ENCODE results near the gene DUSP10. TPM values are rescaled to one million over a fixed set of nuclear protein-coding genes. Genes with fewer than 3 reads are reported as not detected.

The DUSP10 gene
- total RNA-seq, 6 experiments from 2014 or later, result 30.5 to 48.9 (median 43.8) TPM

DNA sequence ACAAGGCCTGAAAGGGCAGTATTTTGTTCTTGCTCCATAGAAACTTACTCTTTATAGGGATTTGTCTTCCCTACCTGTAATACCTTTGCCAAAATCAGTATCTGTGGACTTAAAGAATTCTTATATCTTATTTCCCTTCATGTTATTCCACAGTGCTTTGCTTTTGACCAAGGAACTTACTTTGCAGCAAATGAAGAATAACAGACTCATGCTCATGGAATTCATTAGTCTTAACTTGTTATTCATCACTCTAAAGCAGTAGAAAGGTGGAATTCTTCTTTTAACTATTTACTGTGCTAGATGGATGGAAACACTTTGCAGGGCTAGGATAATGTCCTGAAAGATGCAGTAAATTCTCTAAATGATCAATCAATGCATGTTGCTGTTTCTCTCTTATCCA, 45.9 kb downstream of the DUSP10 start:
- Mint-ChIP-seq H3K4me3 (no peak overlapping the region), H3K27me3 (ENCODE audit: insufficient read depth) (peaks cover 3% of the 10 kb centered on the region; the same call in 1 of the 2 replicates), H3K27ac (peak overlapping the region; percentile 73), H3K4me1 (ENCODE audit: low read depth) (peaks cover 74% of the 10 kb centered on the region), H3K36me3 (ENCODE audit: low read depth) (peaks cover 27% of the 10 kb centered on the region), H3K9me3 (peaks cover 8% of the 10 kb centered on the region)
- TF ChIP-seq CTCF (IDR thresholded peaks at IDR 0.05), result no peak
- DNase-seq, result peak; percentile 44

- no peak for TF ChIP-seq CTCF (IDR thresholded peaks at IDR 0.05)
- Mint-ChIP-seq H3K4me1 (ENCODE audit: low read depth) (peaks cover 67% of the 10 kb centered on the region), H3K27me3 (ENCODE audit: insufficient read depth) (peaks cover 3% of the 10 kb centered on the region; the same call in 1 of the 2 replicates), H3K4me3 (no peak overlapping the region), H3K27ac (peak overlapping the region; percentile 73), H3K9me3 (peaks cover 8% of the 10 kb centered on the region), H3K36me3 (ENCODE audit: low read depth) (peaks cover 27% of the 10 kb centered on the region)
- no peak for DNase-seq
Measured at GRCh38 chr1:221695301-221695700, 46.6 kb downstream of the DUSP10 start.

- no peak for TF ChIP-seq CTCF (IDR thresholded peaks at IDR 0.05)
- peaks cover 8% of the 10 kb centered on the region for H3K9me3 Mint-ChIP-seq
- H3K4me3 Mint-ChIP-seq, result no peak overlapping the region
- H3K27ac Mint-ChIP-seq, result no peak overlapping the region
- H3K27me3 Mint-ChIP-seq (ENCODE audit: insufficient read depth), result peaks cover 3% of the 10 kb centered on the region; the same call in 1 of the 2 replicates
- H3K36me3 Mint-ChIP-seq (ENCODE audit: low read depth), result peaks cover 25% of the 10 kb centered on the region
- DNase-seq, result no peak
- peaks cover 55% of the 10 kb centered on the region for H3K4me1 Mint-ChIP-seq (ENCODE audit: low read depth)
Measured at GRCh38 chr1:221694109-221694508, 47.8 kb downstream of the DUSP10 start.

DNA sequence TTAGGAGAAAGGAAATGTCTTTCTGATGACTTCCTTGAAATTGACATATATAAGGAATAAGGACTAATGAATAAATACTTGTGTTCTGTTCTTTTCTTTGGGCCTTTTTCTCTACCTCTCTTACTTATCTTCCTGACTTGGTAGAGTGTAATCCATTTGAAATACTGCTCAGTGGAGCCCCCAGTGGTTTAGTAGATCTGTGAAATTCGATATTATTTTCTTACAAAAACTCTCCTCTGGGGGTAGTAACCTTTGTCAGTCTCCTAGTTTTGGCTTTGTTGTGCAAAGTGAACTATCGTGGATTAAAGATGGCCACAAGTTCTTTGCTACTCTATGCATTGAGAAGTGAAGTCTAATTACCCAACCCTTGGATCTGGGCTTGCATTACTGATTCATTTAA, 48.8 kb downstream of the DUSP10 start:
- H3K9me3 Mint-ChIP-seq, result peaks cover 8% of the 10 kb centered on the region
- H3K27ac Mint-ChIP-seq, result no peak overlapping the region
- H3K4me1 Mint-ChIP-seq (ENCODE audit: low read depth), result peaks cover 48% of the 10 kb centered on the region
- H3K4me3 Mint-ChIP-seq, result no peak overlapping the region
- DNase-seq, result no peak
- H3K36me3 Mint-ChIP-seq (ENCODE audit: low read depth), result peaks cover 15% of the 10 kb centered on the region
- peaks cover 3% of the 10 kb centered on the region; the same call in 1 of the 2 replicates for H3K27me3 Mint-ChIP-seq (ENCODE audit: insufficient read depth)
- peak; percentile 51 for TF ChIP-seq CTCF (IDR thresholded peaks at IDR 0.05)

- Mint-ChIP-seq H3K4me1 (ENCODE audit: low read depth) (peaks cover 44% of the 10 kb centered on the region), H3K27ac (no peak overlapping the region), H3K27me3 (ENCODE audit: insufficient read depth) (peaks cover 1% of the 10 kb centered on the region; the same call in 1 of the 2 replicates), H3K9me3 (peaks cover 8% of the 10 kb centered on the region), H3K36me3 (ENCODE audit: low read depth) (peaks cover 11% of the 10 kb centered on the region), H3K4me3 (no peak overlapping the region)
- no peak for DNase-seq
- TF ChIP-seq CTCF (IDR thresholded peaks at IDR 0.05), result no peak
Measured at GRCh38 chr1:221692643-221693042, 49.2 kb downstream of the DUSP10 start.

GRCh38 chr1:221691261-221691660, 50.6 kb downstream of the DUSP10 start:
- Mint-ChIP-seq H3K4me3 (no peak overlapping the region), H3K36me3 (ENCODE audit: low read depth) (peaks cover 6% of the 10 kb centered on the region), H3K9me3 (peaks cover 8% of the 10 kb centered on the region), H3K4me1 (ENCODE audit: low read depth) (peaks cover 30% of the 10 kb centered on the region), H3K27ac (no peak overlapping the region), H3K27me3 (ENCODE audit: insufficient read depth) (no peaks in the 10 kb centered on the region)
- DNase-seq, result no peak
- TF ChIP-seq CTCF (IDR thresholded peaks at IDR 0.05), result no peak
